Mucosa of descending colon (tissue), 3 donors: ENCODE measurements around the gene SPATA32. TPM values are rescaled to one million over a fixed set of nuclear protein-coding genes. Genes with fewer than 3 reads are reported as not detected.

Experiments
- ATAC-seq: fragments of 200-7000 bp; cut with Tn5 transposase; one replicate; pipeline ENCODE4 v1.9.1; 2020; ENCODE audit warnings: mild to moderate bottlenecking, moderate library complexity
- DNase-seq, 3 donors: peaks; one replicate each; pipeline ENCODE4 v3.0.0-alpha.2; 2020
- H3K36me3 ChIP-seq: fragments of 200-600 bp; one replicate; pipeline ENCODE4 v1.8.0; 2021; ENCODE audit warnings: low read depth, mild to moderate bottlenecking
- H3K4me1 ChIP-seq: fragments of 200-600 bp; one replicate; pipeline ENCODE4 v1.8.0; 2021; ENCODE audit warnings: low read depth, mild to moderate bottlenecking
- H3K4me3 ChIP-seq: fragments of 200-600 bp; one replicate; pipeline ENCODE4 v1.8.0; 2021; ENCODE audit warnings: mild to moderate bottlenecking
- H3K9me3 ChIP-seq: fragments of 200-600 bp; one replicate; pipeline ENCODE4 v1.8.0; 2021; ENCODE audit warnings: mild to moderate bottlenecking
- CTCF ChIP-seq: fragments of 200-600 bp; IDR thresholded peaks from one replicate; pipeline ENCODE4 v1.8.0; 2022; ENCODE audit warnings: antibody characterized with exemption, mild to moderate bottlenecking
- intact Hi-C, 2 donors: fragments of 100-400 bp; cut with DNase I in 1 of 2; cut with micrococcal nuclease in 1 of 2; formaldehyde crosslinking; loops; one replicate each; pipeline versions ENCODE4 v1.11.0 to v1.11.1; 2022; cut with DNase I, micrococcal nuclease
- total RNA-seq, 3 donors: library from RNA; stranded (reverse); fragmentation: NEBNext Ultra II Directional in 2 of 3; extraction: Animal tissue kit (Norgen Biotek cat#: 25700) in 2 of 3; gene quantifications; one replicate each; pipeline versions ENCODE4 v1.2.1 to v1.2.4, GENCODE V29; 2021 to 2023
- donor health status: DM: no; HTN: no; CAD: no; lungs with moderate emphysema.
- donor health status: DM: no; HTN: no; CAD: no.
- donor health status: DM: no; HTN: yes; CAD: no.

The SPATA32 gene
- total RNA-seq, 3 donors from 2014 or later, result 0.19 to 0.22 TPM; not detected in 1

- peaks cover 16% of the 10 kb centered on the region for H3K4me1 ChIP-seq
- DNase-seq (no peak), ATAC-seq (no peak)
- H3K9me3 ChIP-seq, result no peaks in the 10 kb centered on the region
- intact Hi-C loops, result no loop called here
- H3K36me3 ChIP-seq, result no peaks in the 10 kb centered on the region
- no peak overlapping the region for H3K4me3 ChIP-seq
- TF ChIP-seq CTCF, result no peak
Measured at GRCh38 chr17:45230410-45230786, 31.5 kb downstream of the SPATA32 start.

- ATAC-seq, result no peak
- TF ChIP-seq CTCF, result no peak
Measured at GRCh38 chr17:45229681-45230409, 32.0 kb downstream of the SPATA32 start.

GRCh38 chr17:45228763-45229539 lies 32.9 kb downstream of the SPATA32 start:
- H3K9me3 ChIP-seq, result no peaks in the 10 kb centered on the region
- ATAC-seq (peak; percentile 50), DNase-seq (peak; percentile 74 to 92 (median 77))
- H3K4me3 ChIP-seq, result no peak overlapping the region
- intact Hi-C loops, result no loop called here
- no peak for TF ChIP-seq CTCF
- no peaks in the 10 kb centered on the region for H3K36me3 ChIP-seq
- H3K4me1 ChIP-seq, result peaks cover 16% of the 10 kb centered on the region

More at GRCh38 chr17:45229681-45230409, 32.0 kb downstream of the SPATA32 start:
- intact Hi-C loops, result no loop called here
- peaks cover 16% of the 10 kb centered on the region for H3K4me1 ChIP-seq
- H3K9me3 ChIP-seq, result no peaks in the 10 kb centered on the region
- H3K4me3 ChIP-seq, result no peak overlapping the region
- no peaks in the 10 kb centered on the region for H3K36me3 ChIP-seq
- DNase-seq, result peak in 2 of 3 donors; percentile 17 to 74

- Histone ChIP-seq H3K4me3 (no peak overlapping the region), H3K36me3 (no peaks in the 10 kb centered on the region), H3K4me1 (peaks cover 16% of the 10 kb centered on the region), H3K9me3 (no peaks in the 10 kb centered on the region)
- DNase-seq, result peak in 2 of 3 donors; percentile 15 to 64
- no peak for TF ChIP-seq CTCF
- intact Hi-C loops, result no loop called here
- ATAC-seq, result no peak
Measured at GRCh38 chr17:45227926-45228762, 33.8 kb downstream of the SPATA32 start.

GRCh38 chr17:45227101-45227925 lies 34.6 kb downstream of the SPATA32 start:
- ATAC-seq, result peak; percentile 33
- no peaks in the 10 kb centered on the region for H3K9me3 ChIP-seq
- intact Hi-C loops, result no loop called here
- DNase-seq, result peak; percentile 52 to 67 (median 59)
- TF ChIP-seq CTCF, result no peak
- H3K36me3 ChIP-seq, result no peaks in the 10 kb centered on the region
- no peak overlapping the region for H3K4me3 ChIP-seq
- peaks cover 16% of the 10 kb centered on the region for H3K4me1 ChIP-seq
